OCI-LY7 (cell line): ENCODE data around the gene HCRTR2. TPM values are rescaled to one million over a fixed set of nuclear protein-coding genes. Genes with fewer than 3 reads are reported as not detected.

Experiments used
- BruUV-seq: library from RNA; stranded (reverse); fragments of 400-500 nt; replicated peaks from 2 replicates; lab custom pipeline; 2021; lab: Mats Ljungman, UMichigan
- CTCF ChIA-PET: fragments of 300-600 bp; sonication (Branson Sonifier 250); formaldehyde crosslinking; loops from one replicate; lab custom pipeline; 2022; ENCODE audit warnings: antibody characterized with exemption; ENCODE audit not compliant: unreplicated experiment; lab: Charles Lee
- POLR2A ChIA-PET: fragments of 300-600 bp; sonication (Branson Sonifier 250); formaldehyde crosslinking; loops from one replicate; lab custom pipeline; 2022; ENCODE audit warnings: antibody characterized with exemption; lab: Charles Lee
- DNase-seq: peaks from one replicate; pipeline ENCODE4 v3.0.0-alpha.2; 2015; ENCODE audit warnings: low spot score
- H2AFZ ChIP-seq: fragments of 200-600 bp; sonication (generic), shearing (Covaris generic); 2 replicates; pipeline ENCODE4 v1.6.1; 2014; ENCODE audit warnings: mild to moderate bottlenecking, antibody characterized with exemption, low read length, moderate library complexity
- H3K27ac ChIP-seq: fragments of 200-600 bp; sonication (generic); 2 replicates; pipeline ENCODE4 v1.5.1; 2014; ENCODE audit warnings: mixed run types, low read depth, mild to moderate bottlenecking, moderate library complexity, low read length, inconsistent platforms; ENCODE audit not compliant: poor library complexity, severe bottlenecking
- H3K36me3 ChIP-seq: fragments of 200-600 bp; sonication (generic); 2 replicates; pipeline ENCODE4 v1.6.1; 2014; ENCODE audit warnings: mild to moderate bottlenecking, antibody characterized with exemption, low read length, moderate library complexity, mixed read lengths; ENCODE audit not compliant: insufficient read depth
- H3K4me1 ChIP-seq: fragments of 200-600 bp; sonication (generic); 2 replicates; pipeline ENCODE4 v1.5.1; 2014; ENCODE audit warnings: mild to moderate bottlenecking, low read length; ENCODE audit not compliant: insufficient read depth, poor library complexity, severe bottlenecking
- H3K4me2 ChIP-seq: fragments of 200-600 bp; sonication (generic); 2 replicates; pipeline ENCODE4 v1.6.1; 2014; ENCODE audit warnings: mild to moderate bottlenecking, low read length
- H3K4me3 ChIP-seq: fragments of 200-600 bp; sonication (generic); 2 replicates; pipeline ENCODE4 v1.5.1; 2014; ENCODE audit warnings: mild to moderate bottlenecking, low read depth, low read length; ENCODE audit not compliant: poor library complexity, severe bottlenecking
- H3K79me2 ChIP-seq: fragments of 200-600 bp; sonication (generic); 2 replicates; pipeline ENCODE4 v1.6.1; 2016; ENCODE audit warnings: low read depth, mild to moderate bottlenecking, low read length, moderate library complexity, mixed read lengths; ENCODE audit not compliant: insufficient read depth
- H3K9me2 ChIP-seq: fragments of 200-600 bp; sonication (generic); 2 replicates; pipeline ENCODE4 v1.6.1; 2016; ENCODE audit warnings: mild to moderate bottlenecking, low read length, mixed read lengths; ENCODE audit not compliant: insufficient read depth
- H3K9me3 ChIP-seq: fragments of 200-600 bp; sonication (generic); 2 replicates; pipeline ENCODE4 v1.6.1; 2014; ENCODE audit warnings: mild to moderate bottlenecking, mixed run types, low read length, mixed read lengths
- H4K20me1 ChIP-seq: fragments of 200-600 bp; sonication (generic); 2 replicates; pipeline ENCODE4 v1.6.1; 2014; ENCODE audit warnings: mild to moderate bottlenecking, antibody characterized with exemption, low read length, moderate library complexity, mixed read lengths; ENCODE audit not compliant: insufficient read depth
- EZH2phosphoT487 ChIP-seq: fragments of 200-600 bp; sonication (generic); IDR thresholded peaks from 2 replicates; pipeline ENCODE4 v1.6.1; 2018; ENCODE audit warnings: low read depth, borderline replicate concordance, mild to moderate bottlenecking, mixed run types, antibody characterized with exemption, low read length, moderate library complexity, mixed read lengths
- intact Hi-C: fragments of 100-400 bp; cut with micrococcal nuclease; formaldehyde crosslinking; loops from one replicate; pipeline ENCODE4 v1.10.0; 2022; ENCODE audit not compliant: unreplicated experiment
- total RNA-seq, 2 experiments: library from RNA; depleted of rRNA in 1 of 2; stranded (reverse); fragments of >200 nt in 1 of 2; shearing (Covaris generic) in 1 of 2; gene quantifications; 2 replicates each; pipeline ENCODE4 v1.2.3, GENCODE V29; 2014 to 2022
- TF ChIP-seq, protein P1 (sequence below): fragments of 200-600 bp; sonication (generic); conservative IDR thresholded peaks from 2 replicates; pipeline ENCODE4 v1.5.1; 2014; ENCODE audit warnings: mild to moderate bottlenecking, antibody characterized with exemption, low read length, moderate library complexity, mixed read lengths

The HCRTR2 gene
- total RNA-seq, 2 experiments from 2014 or later: not detected

DNA sequence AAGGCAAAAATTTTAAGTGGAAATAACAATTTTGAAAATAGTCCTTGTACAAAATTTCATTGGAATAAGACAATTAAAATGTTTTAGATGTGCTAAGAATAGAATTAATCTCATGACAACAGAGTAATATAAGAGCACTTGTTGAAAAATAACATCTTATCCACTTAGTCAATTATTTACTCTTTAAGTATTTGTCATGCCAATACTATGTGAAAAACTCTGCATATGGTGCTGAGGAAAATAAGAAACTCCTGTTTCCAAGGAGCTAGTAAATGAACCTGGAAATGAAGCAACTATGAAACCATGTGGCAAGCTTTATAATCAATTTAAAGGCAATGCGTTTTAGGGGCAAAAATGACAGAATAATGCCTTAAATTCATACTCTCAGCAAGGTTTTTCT, 42.7 kb upstream of the HCRTR2 start:
- Histone ChIP-seq H3K4me1 (no peaks in the 10 kb centered on the region), H4K20me1 (no peaks in the 10 kb centered on the region), H3K4me2 (no peak overlapping the region), H3K9me3 (no peaks in the 10 kb centered on the region; the same call in 1 of the 2 replicates), H2AFZ (no peak overlapping the region), H3K36me3 (no peaks in the 10 kb centered on the region), H3K27ac (no peak overlapping the region), H3K79me2 (no peaks in the 10 kb centered on the region), H3K4me3 (no peak overlapping the region), H3K9me2 (no peaks in the 10 kb centered on the region; the same call in 1 of the 2 replicates)
- BruUV-seq: no TSS peak
- no peak for DNase-seq
- ChIA-PET POLR2A (no interaction called here), CTCF (no interaction called here)
- TF ChIP-seq EZH2phosphoT487: no peak
- TF ChIP-seq, protein P1, sequence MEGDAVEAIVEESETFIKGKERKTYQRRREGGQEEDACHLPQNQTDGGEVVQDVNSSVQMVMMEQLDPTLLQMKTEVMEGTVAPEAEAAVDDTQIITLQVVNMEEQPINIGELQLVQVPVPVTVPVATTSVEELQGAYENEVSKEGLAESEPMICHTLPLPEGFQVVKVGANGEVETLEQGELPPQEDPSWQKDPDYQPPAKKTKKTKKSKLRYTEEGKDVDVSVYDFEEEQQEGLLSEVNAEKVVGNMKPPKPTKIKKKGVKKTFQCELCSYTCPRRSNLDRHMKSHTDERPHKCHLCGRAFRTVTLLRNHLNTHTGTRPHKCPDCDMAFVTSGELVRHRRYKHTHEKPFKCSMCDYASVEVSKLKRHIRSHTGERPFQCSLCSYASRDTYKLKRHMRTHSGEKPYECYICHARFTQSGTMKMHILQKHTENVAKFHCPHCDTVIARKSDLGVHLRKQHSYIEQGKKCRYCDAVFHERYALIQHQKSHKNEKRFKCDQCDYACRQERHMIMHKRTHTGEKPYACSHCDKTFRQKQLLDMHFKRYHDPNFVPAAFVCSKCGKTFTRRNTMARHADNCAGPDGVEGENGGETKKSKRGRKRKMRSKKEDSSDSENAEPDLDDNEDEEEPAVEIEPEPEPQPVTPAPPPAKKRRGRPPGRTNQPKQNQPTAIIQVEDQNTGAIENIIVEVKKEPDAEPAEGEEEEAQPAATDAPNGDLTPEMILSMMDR: no peak
- intact Hi-C loops: no loop called here

DNA sequence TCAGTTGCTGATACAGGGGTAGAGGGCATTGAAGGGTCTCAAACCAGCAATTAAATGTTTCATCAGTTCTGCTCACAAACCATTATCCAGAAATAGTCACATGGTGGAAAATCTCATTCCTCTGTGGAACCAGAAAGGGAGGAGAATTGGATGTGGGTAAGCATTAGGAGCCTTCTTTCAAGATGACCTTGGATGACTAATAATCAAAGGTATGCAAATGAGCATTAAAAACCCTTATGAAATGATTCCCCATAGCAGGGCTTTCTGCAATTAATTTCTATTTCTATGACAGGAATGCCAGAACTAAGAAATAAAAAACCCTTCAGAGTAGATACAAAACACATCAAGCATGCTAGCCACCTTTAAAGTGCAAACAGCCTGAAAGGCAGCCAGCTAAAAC, 37.4 kb upstream of the HCRTR2 start:
- no peak for DNase-seq
- Histone ChIP-seq H3K4me3 (no peak overlapping the region), H3K27ac (no peak overlapping the region), H3K9me2 (no peaks in the 10 kb centered on the region), H3K9me3 (no peaks in the 10 kb centered on the region), H3K79me2 (no peaks in the 10 kb centered on the region), H3K36me3 (no peaks in the 10 kb centered on the region), H3K4me2 (no peak overlapping the region), H4K20me1 (no peaks in the 10 kb centered on the region), H2AFZ (no peak overlapping the region), H3K4me1 (no peaks in the 10 kb centered on the region)
- ChIA-PET POLR2A (interaction anchor here (0.6 kb wide), 1 partner anchor 29 kb away, joined by 3 read pairs; no protein-coding TSS in a partner anchor), CTCF (no interaction called here)
- TF ChIP-seq EZH2phosphoT487: no peak
- TF ChIP-seq, protein P1: no peak
- intact Hi-C loops: no loop called here
- BruUV-seq: no TSS peak

- no peak for DNase-seq
- Histone ChIP-seq H3K4me3 (no peak overlapping the region), H3K4me1 (no peaks in the 10 kb centered on the region), H2AFZ (no peak overlapping the region), H3K27ac (no peak overlapping the region), H4K20me1 (no peaks in the 10 kb centered on the region), H3K4me2 (no peak overlapping the region), H3K36me3 (no peaks in the 10 kb centered on the region), H3K9me3 (no peaks in the 10 kb centered on the region), H3K79me2 (no peaks in the 10 kb centered on the region), H3K9me2 (no peaks in the 10 kb centered on the region)
- no peak for TF ChIP-seq EZH2phosphoT487
- TF ChIP-seq, protein P1: no peak
- intact Hi-C loops: no loop called here
- POLR2A ChIA-PET: no interaction called here
- CTCF ChIA-PET: no interaction called here
- no TSS peak for BruUV-seq
Measured at GRCh38 chr6:55137929-55138693, 36.2 kb upstream of the HCRTR2 start.
